HG03432 (cell line): ENCODE results near the gene FYCO1.

Source experiments
- ATAC-seq: cut with Tn5 transposase; IDR thresholded peaks from one replicate; pipeline ENCODE4 v1.9.1; 2021; ENCODE audit warnings: mild to moderate bottlenecking, moderate library complexity; ENCODE audit not compliant: unreplicated experiment

The FYCO1 gene

DNA sequence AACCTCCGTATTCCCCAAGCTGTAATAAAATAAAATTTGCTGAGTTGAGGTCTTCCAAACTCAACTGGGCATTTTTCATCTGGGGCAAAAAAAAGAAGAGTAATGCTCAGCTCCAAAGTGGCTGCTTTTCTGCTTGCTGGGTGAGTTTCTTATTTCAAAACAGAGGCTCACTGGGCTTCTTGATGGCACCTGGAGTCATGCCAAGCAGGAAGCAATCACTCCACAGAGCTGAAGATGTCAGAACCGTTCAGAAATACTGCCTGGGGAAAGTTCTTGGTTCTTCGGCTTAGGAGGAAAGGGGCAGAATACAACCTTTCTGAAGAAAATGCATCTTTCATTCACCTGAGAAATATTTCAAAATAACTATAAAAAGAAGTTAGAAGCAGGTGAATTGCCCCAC, 105.2 kb downstream of the FYCO1 start:
- ATAC-seq, result no peak

DNA sequence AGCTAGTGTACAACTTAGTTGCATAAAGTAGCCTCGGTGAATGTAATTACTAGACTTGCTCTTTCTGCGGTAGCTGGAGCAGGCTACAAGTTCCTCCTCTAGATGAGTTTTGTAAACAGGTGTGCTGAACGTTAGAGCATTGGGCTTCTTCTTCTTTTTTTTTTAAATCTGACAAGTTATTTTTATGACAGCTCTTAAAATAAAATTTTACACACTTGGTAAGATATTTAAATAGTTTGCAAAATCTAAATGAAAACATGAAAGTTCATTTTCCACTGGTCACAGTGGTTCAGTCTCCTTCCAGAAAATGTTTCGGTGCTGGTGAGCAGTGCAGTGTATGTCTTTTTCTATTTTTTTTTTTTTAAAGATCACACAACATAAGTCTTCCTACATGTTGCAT, 106.3 kb downstream of the FYCO1 start:
- no peak for ATAC-seq

DNA sequence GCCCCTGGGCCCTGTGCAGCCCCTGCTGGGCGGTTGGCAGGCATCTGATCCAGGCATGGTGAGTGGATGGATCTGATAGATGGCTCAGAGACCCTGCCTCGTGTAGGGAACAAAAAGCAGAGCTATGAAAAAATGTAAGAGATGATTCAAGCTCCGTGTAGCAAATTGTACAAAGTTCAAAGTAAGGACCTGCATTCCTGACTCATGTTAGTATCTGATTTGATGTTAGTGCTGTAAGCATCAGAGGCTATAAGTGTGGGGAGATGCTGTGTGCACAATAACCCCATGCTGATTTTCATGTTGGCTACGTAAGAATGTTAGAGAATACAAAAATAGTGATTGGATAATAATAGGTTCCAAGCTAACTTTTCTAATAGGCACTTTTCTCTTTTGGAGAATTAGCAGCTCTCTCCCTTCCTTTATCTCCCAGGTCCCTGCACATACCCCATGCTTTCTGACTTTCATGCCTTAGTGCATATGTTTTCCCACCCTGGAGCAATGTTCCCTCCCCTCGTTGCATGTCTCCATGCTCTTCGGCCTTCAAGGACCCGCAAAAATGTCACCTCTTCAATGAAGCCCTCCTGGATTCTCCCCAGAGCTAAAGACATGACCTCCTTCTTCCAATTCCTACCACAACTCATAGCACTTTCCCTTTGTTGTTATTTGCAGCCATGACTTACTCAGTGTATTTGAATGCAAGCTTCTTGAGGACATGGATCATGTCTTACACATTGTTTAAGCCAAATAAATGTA, 107.7 kb downstream of the FYCO1 start:
- ATAC-seq, result no peak

DNA sequence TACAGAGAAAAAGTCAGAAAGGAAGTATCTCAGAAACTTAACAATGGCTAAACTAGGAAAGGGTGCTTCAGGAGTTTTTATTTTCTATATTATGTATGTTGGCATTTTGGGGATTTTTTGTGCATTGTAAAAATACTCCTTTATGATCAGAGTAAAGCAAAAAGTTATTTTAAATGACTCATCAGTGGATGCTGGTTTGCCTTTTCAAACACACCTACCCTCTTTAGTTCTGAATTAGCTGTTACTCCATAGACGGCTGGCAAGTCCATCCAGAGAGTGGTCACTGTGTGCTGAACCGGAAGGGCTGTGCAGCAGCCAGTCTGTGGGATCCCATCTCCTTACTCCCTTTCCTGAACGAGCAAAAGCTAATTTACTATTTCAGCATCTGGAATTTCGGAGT, 108.3 kb downstream of the FYCO1 start:
- no peak for ATAC-seq

DNA sequence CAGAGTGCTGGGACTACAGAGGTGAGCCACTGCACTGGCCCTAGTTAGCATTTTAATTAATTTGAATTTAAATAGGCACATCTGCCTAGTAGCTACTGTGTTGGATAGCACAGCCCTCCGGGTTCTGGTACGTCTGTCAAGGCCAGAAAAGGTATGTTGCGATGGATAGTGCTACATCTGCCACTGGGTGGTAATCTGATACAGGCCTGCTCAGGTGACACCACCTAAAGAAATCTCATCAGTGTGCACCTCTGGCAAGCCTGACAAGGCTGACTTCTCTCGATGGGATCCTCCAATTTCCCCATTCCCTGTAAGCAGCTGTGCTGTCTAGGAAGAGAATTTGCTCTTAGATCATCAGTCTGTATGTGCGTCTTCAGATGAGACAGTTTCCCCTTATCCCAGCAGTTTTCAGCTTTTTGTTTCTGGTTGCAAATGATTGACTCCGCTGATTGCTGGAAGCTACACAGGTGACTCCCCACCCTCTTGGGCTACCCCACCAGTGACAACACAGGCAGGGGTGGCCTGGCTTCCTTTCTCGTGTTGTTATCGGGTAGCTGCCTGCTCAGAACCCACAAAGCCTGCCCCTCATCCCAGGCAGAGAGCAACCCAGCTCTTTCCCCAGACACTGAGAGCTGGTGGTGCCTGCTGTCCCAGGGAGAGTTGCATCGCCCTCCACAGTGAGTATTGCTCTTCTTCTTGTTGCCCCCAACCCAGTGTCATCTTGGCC, 109.5 kb downstream of the FYCO1 start, which contains the start of gene CCR9:
TSS of gene CCR9 (plus strand) at position 565 of the 727 bp plus-strand sequence. CDS start 8,391 bp downstream, outside the sequence.
- ATAC-seq, result no peak

DNA sequence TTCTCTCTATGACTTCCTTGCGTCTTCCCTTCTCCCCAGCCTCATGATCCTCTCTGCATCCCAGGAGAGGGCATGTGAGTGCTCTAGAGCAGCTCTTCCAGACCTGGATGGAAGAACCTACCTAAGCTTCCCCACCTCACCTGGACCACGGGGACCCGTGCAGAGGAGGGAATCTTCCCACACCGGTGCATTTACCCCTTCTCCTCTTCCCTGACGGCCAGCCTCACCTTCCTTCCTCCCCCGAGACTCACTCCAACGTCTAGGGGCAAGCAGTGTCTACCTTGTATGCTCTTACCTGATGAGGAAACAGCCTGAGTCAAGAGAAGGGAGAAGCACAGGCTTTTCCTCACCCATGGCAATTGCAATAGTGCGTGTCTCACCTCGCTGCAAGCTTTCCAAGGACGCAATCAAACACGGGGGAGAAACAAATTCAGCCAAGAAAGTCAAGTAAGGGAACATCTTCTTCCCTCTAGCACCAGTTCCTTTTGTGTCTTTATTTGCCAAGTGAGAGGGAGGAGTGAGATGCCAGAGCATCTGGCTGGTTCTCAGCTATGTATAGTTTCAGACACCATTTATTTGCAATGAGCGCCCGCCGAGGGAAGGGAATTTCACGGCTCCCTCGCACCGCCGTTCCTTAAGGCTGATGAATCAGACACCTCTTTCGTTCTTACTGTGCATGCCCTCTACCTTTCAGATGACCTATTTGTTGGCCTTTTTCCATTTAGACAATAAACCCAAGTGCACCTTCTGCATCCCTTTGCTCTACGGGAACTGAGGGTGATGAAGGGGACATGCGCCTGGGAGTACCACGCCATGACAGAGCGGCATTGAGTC, 111.0 kb downstream of the FYCO1 start:
- ATAC-seq, result no peak

DNA sequence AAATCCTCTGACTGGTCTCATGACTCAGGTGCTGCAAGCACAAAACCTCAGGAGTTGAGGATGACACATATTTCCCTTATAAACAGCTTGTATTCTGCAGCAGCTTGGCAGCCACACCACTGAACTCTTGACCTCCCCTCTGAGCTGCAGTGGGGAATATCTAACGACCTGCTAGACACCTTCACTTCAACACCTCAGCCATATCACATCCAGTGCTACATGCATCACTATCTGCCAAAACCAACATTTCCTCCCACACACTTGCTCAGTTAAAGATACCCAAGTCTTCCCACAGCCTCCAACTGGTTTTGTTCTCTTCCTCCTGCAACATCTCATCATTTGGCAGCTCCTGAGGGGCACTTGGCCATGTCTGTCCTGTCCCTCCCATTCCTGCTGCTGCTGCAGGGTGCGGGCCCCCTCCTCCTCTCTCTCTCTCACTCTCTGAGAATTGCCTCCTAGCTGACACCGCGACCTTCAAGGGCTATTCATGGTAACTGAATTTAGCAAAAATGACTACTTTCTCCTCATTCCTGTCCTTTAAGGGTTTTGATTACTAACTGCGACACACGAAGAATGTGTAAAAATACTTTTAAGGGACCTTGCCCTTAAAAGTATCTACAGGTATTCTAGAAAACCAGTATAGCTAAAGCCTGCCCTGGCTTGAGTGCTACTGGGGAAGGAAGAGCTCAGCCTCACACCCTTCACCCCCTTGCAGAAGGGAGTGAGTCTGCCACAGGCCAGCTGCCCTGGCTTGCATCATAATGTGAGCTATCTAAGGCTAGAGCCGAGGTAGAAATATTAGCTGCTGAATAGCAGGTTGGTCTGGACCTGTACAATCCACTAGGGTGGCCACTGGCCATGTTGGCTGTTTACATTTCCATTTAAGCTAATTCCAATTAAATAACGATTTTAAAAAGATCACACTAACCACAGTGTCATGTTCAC, 114.3 kb downstream of the FYCO1 start:
- no peak for ATAC-seq

DNA sequence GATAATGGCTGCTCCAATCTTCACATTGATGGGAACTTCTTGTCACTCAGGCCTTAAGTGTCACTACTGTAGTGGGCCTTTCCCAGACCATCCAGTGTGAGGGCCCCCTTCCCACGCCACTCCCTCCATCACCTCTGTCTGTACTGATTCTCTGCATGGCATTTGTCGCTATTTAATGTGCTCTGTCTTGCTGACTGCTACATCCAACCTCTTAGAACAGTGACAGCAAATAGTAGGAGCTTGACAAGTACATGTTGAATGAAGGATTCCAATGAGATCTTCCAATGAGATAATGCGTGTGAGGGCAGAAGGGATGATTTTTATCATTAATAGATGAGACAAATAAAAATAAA, 114.9 kb downstream of the FYCO1 start:
- ATAC-seq, result no peak

DNA sequence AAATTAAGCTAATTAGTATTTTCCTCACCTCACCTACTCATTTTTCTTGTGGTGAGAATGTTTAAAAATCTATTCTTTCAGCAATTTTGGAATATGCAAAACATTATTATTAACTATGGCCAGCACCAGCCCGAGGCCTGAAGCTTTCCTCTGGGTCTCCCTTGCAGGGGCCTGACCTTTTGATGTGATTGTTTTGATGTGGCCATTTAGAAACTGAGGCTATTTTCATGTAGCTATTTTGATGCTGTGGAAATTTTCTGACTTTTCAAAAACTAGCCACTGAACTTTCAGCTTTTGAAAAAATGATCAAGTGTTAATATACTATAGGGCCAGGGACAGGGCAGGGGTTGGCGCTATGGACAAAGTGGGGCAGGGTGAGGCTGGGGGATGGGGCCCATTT, 117.5 kb downstream of the FYCO1 start:
- no peak for ATAC-seq

DNA sequence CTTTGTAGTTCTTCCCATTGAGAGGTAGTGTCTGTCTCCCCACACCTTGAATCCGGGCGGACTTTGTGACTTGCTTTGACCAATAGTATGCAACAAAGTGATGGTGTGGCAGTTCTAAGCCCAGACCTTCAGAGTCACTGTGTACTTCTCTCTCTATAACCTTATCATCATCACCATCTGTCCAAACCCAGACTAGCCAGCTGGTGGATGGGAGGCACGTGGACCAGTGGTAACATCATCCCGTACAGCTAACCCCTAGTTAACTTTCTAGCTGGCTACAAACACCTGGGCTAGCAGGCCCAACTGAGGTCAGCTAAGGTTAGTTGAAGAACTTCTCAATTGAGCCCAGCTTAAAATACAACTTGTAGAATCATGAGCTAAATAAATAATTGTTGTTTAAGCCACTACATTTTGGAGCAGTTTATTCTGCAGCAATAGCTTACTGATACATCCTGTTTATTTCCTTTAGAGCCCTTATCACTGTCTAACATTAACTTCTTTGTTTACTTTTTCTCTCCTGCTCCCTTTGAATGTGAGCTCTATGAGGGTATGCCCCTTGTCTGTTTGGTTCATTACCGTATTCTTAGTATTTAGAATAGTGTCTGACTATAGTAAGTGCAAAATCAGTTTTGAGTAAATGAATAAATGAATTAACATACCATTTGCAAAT, 120.8 kb downstream of the FYCO1 start:
- ATAC-seq, result no peak

DNA sequence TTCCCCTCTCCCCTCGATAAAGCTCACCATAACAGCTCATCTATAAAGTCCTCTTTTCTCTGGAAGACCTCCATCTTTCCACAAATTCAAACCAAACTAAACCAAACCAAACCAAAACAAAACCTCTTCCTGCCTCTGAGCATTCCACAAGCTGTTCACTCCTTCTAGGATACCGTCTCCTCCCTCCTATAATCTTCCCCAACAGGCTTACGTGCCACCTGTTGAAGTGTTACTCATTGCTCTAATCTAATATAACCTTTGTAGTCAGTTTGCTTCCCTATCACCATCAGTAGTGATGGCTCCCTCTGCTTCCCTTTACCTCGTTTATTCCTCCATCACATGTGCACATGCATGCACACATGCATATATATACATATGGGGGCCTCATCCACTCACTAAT, 122.0 kb downstream of the FYCO1 start:
- ATAC-seq, result no peak

DNA sequence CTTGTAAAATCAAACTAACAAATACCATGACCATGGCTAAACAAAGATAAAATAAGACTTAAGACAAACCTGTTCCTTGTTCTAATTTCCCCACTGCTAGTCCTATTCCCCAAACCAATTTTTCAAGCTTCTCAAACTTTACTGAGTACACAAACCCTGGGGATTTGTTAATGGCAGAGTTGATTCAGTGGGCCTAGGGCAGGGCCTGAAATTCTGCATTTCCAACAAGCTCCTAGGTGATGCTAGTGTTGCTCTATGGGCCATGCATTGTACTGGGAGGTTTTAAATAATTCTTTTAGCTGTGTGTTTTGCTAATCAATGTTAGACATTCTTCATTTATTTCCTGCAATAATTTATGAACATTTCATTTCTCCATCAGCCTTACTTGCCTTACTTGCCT, 122.6 kb downstream of the FYCO1 start:
- ATAC-seq, result no peak

DNA sequence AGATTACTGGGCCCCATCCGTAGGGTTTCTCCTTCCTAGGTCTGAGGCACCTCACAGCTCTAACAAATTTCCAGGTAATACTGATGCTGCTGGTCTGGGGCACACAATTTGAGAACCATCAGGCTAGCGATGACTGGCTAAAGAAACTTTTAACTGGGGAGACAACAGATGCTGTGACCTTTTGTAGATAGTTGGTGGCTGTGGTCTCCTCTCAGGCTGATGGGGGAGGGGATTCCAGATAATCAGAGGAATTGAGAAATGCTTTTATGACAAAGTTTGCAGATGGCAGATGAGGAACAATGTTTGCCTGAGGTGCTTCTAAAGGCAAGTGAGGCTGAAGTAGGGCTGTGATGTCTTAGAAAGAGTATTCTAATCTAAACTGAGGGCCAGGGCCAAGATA, 123.1 kb downstream of the FYCO1 start:
- ATAC-seq, result no peak

DNA sequence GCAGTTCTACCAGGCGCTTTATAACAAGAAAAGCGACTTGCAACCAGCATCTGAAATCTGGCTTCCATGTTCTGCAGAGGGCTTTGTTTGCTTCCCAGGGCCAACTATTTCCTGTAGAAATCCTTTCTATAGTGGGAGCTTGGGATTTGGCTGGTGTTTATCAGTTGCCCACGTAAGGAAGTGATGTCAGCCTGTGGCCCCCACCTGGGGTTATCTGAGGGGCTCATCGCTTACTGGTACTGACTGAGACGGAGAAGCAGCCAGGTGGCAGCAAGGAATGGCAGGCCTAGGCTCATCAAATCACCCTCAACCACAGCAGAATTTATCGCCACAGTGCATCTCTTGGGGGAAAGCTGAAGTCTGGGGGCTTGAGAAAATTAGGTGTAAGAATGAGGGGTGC, 123.8 kb downstream of the FYCO1 start:
- no peak for ATAC-seq

DNA sequence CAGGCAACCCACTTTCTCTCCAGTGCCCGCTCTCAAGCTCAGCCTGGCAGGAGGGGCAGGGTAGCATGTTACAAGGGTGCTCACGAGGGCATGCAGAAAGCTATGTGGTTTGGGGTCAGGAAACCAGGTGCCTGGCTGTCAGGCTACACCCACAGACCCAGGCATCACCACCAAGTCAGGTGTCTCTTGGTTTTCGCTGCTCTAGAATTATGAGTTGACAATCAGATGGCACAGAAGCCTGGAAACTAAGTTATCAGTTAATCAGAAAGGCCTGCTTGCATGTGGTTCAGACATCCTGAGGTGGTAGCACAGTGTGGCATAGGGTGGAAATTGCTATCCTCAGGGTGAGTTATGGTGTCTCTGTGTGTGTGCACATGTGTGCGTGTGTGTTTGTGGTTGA, 125.5 kb downstream of the FYCO1 start:
- no peak for ATAC-seq

DNA sequence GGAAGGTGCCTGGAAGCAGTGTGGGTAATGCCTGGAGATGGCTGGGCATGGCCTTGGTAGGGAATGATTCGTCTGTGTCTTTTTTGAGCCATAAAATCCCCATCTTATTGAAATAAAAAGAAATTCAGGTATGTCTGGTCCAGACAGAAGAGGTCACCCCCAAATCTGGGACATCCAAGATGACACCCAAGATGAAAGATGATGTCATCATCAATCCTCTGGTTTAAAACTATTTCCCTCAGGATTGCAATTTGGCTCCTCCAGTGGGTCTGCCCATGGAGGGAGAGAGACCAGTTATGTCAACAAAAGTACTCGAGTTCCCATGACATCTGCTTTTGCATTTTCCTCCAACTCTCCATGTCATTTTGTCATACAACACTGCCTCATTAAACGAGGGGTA, 126.0 kb downstream of the FYCO1 start:
- ATAC-seq, result no peak

DNA sequence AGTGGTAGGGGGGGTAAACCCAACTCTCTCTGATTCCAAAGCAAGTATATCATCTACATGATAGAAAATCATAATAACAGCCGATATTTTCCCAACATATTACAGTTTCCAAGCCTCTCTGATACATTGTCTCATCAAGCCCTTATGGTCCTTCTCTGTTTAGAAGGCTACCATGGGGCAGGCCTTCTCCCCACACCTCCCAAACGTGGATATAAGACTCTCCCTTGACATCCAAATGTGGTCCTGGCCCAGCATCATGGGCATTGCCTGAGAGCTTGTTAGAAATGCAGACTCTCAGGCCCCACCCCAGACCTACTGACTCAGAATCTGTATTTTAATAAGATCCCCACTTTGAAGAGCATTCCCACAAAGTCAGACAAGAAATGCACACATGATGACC, 127.0 kb downstream of the FYCO1 start:
- ATAC-seq, result no peak

DNA sequence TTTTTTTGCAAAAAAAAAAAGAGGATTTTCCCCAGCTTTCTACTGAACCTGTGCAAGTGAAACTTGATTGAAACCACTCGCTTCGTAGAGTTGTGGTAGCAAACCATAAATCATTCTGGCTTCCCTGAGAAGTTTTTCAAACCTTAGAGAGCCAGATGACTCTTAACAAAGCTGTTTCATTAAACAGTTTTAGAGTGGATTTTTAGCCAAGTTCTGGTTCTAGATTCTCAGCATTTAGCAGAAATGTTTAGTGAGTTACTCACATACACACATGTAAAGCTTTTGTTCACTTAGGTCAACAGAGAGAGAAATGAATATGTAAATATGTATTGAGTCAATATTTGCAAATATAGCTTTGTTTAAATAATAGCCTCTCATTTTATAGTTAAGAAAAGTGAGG, 127.4 kb downstream of the FYCO1 start:
- no peak for ATAC-seq
